IMR-90 (cell line): Measurements from ENCODE around the gene GOLGA8R. TPM values are rescaled to one million over a fixed set of nuclear protein-coding genes. Genes with fewer than 3 reads are reported as not detected.
"Not testable (repeated sequence)": the region's sequence is repeated elsewhere in the genome, so short reads cannot be mapped to it uniquely, and the experiment has no call there.

Source experiments
- ATAC-seq: fragments of 200-7000 bp; cut with Tn5 transposase; 2 replicates; pipeline ENCODE4 v1.9.1; 2020; ENCODE audit warnings: low read depth, mild to moderate bottlenecking, moderate library complexity
- BruUV-seq: library from RNA; stranded (reverse); fragments of 400-500 nt; replicated peaks from 2 replicates; lab custom pipeline; 2021; lab: Mats Ljungman, UMichigan
- CTCF ChIA-PET: fragments of 300-600 bp; formaldehyde crosslinking; extraction: SDS; loops from one replicate; lab custom pipeline; 2021; ENCODE audit warnings: antibody characterized with exemption; lab: Yijun Ruan, JAX
- POLR2A ChIA-PET: fragments of 300-600 bp; sonication (Branson Sonifier 250); formaldehyde crosslinking; loops from one replicate; lab custom pipeline; 2022; ENCODE audit warnings: antibody characterized with exemption; ENCODE audit not compliant: unreplicated experiment; lab: Charles Lee
- DNase-seq: peaks from one replicate; pipeline ENCODE4 v3.0.0; 2013
- H2AFZ ChIP-seq: replicated peaks from 2 replicates; pipeline ENCODE3; 2013; ENCODE audit warnings: low read length, mild to moderate bottlenecking; ENCODE audit not compliant: poor library complexity
- H2AK5ac ChIP-seq: 2 replicates; pipeline ENCODE4 v1.6.1; 2013; ENCODE audit warnings: low read depth, low read length, inconsistent platforms
- H2AK9ac ChIP-seq: replicated peaks from 2 replicates; pipeline ENCODE3; 2013; ENCODE audit warnings: mild to moderate bottlenecking, low read depth, low read length, moderate library complexity; ENCODE audit not compliant: poor library complexity
- H2BK120ac ChIP-seq: 2 replicates; pipeline ENCODE4 v1.6.1; 2013; ENCODE audit warnings: low read depth, low read length, inconsistent platforms
- H2BK15ac ChIP-seq: 3 replicates; pipeline ENCODE4 v1.6.1; 2013; ENCODE audit warnings: low read depth, low read length, inconsistent platforms
- H2BK20ac ChIP-seq: 2 replicates; pipeline ENCODE4 v1.6.1; 2013; ENCODE audit warnings: low read depth, mild to moderate bottlenecking, inconsistent platforms, low read length, moderate library complexity
- H2BK5ac ChIP-seq: 2 replicates; pipeline ENCODE4 v1.6.1; 2013; ENCODE audit warnings: mild to moderate bottlenecking, low read depth, low read length, inconsistent platforms; ENCODE audit not compliant: poor library complexity, severe bottlenecking
- H3K14ac ChIP-seq: replicated peaks from 2 replicates; pipeline ENCODE4 v1.6.1; 2013; ENCODE audit warnings: low read depth, low read length, inconsistent platforms
- H3K18ac ChIP-seq: 2 replicates; pipeline ENCODE4 v1.6.1; 2013; ENCODE audit warnings: low read depth, low read length, control low read depth
- H3K23ac ChIP-seq: 2 replicates; pipeline ENCODE4 v1.6.1; 2013; ENCODE audit warnings: low read depth, low read length, inconsistent platforms
- H3K27ac ChIP-seq: 2 replicates; pipeline ENCODE4 v1.5.1; 2013; ENCODE audit warnings: mild to moderate bottlenecking, control low read depth, low read length; ENCODE audit not compliant: insufficient read depth
- H3K27me3 ChIP-seq: 2 replicates; pipeline ENCODE4 v1.6.1; 2013; ENCODE audit warnings: low read length; ENCODE audit not compliant: control insufficient read depth, insufficient read depth
- H3K36me3 ChIP-seq: 2 replicates; pipeline ENCODE4 v1.6.1; 2013; ENCODE audit warnings: low read length, mixed read lengths; ENCODE audit not compliant: control insufficient read depth, insufficient read depth
- H3K4ac ChIP-seq: 2 replicates; pipeline ENCODE4 v1.6.1; 2013; ENCODE audit warnings: low read depth, low read length, inconsistent platforms
- H3K4me1 ChIP-seq: 2 replicates; pipeline ENCODE4 v1.6.1; 2013; ENCODE audit warnings: low read length, mixed read lengths; ENCODE audit not compliant: control insufficient read depth, insufficient read depth
- H3K4me2 ChIP-seq: 2 replicates; pipeline ENCODE4 v1.6.1; 2013; ENCODE audit warnings: low read depth, mild to moderate bottlenecking, control low read depth, low read length, moderate library complexity
- H3K4me3 ChIP-seq: 2 replicates; pipeline ENCODE4 v1.5.1; 2013; ENCODE audit warnings: low read depth, mild to moderate bottlenecking, control low read depth, low read length, moderate library complexity; ENCODE audit not compliant: insufficient read depth
- H3K56ac ChIP-seq: 2 replicates; pipeline ENCODE4 v1.6.1; 2013; ENCODE audit warnings: low read length, inconsistent platforms; ENCODE audit not compliant: insufficient read depth; ENCODE audit errors: extremely low read depth
- H3K79me1 ChIP-seq, 2 experiments: 2 replicates each; pipeline ENCODE4 v1.6.1; 2013; ENCODE audit warnings: low read length in 2 of 2, inconsistent platforms in 1 of 2, low read depth in 1 of 2
- H3K9ac ChIP-seq: 2 replicates; pipeline ENCODE4 v1.6.1; 2013; ENCODE audit warnings: low read depth, low read length, control low read depth
- H3K9me1 ChIP-seq: 2 replicates; pipeline ENCODE4 v1.6.1; 2013; ENCODE audit warnings: low read length, inconsistent platforms; ENCODE audit not compliant: insufficient read depth
- H3K9me3 ChIP-seq: 2 replicates; pipeline ENCODE4 v1.6.1; 2013; ENCODE audit warnings: low read length; ENCODE audit not compliant: control insufficient read depth, insufficient read depth
- H4K20me1 ChIP-seq: 2 replicates; pipeline ENCODE4 v1.6.1; 2013; ENCODE audit warnings: low read length, inconsistent platforms; ENCODE audit not compliant: insufficient read depth
- H4K5ac ChIP-seq: 2 replicates; pipeline ENCODE4 v1.6.1; 2013; ENCODE audit warnings: mild to moderate bottlenecking, low read depth, low read length, control low read depth
- H4K8ac ChIP-seq, 2 experiments: 2 replicates each; pipeline ENCODE4 v1.6.1; 2013; ENCODE audit warnings: low read depth in 2 of 2, low read length in 2 of 2, control low read depth in 1 of 2, inconsistent platforms in 1 of 2
- H4K91ac ChIP-seq: 2 replicates; pipeline ENCODE4 v1.6.1; 2013; ENCODE audit warnings: low read depth, low read length, inconsistent platforms; ENCODE audit not compliant: insufficient read depth
- WGBS, 2 experiments: methylation state at CpG; one replicate each; pipeline versions ENCODE4 v1.1.5 to v1.1.7; 2013; ENCODE audit warnings: missing lambda C conversion rate in 2 of 2; ENCODE audit not compliant: insufficient read length in 1 of 2; ENCODE audit errors: extremely low coverage in 2 of 2; 5-methylcytosine and 5-hydroxymethylcytosine counted together
- dilution Hi-C: fragments of 300-500 bp; cut with HindIII; formaldehyde crosslinking; loops from one replicate; pipeline ENCODE4 v1.14.3; 2018; ENCODE audit warnings: low sequenced_read_pairs; ENCODE audit not compliant: unreplicated experiment
- in situ Hi-C: fragments of 300-500 bp; cut with MboI; formaldehyde crosslinking; loops from 3 replicates; pipeline ENCODE4 v1.14.3; 2019; ENCODE audit warnings: low sequenced_read_pairs, inconsistent platforms, mixed read lengths
- intact Hi-C: fragments of 100-400 bp; cut with micrococcal nuclease; formaldehyde crosslinking; loops from 2 replicates; pipeline ENCODE4 v1.10.0; 2022
- polyA plus RNA-seq, 3 experiments: library from polyadenylated mRNA; depleted of rRNA; stranded (reverse); fragments of >200 nt; gene quantifications; 2 replicates each; pipeline ENCODE4 v1.2.3, GENCODE V29; 2012; ENCODE audit warnings: low replicate concordance in 1 of 3
- total RNA-seq: library from RNA; depleted of rRNA; stranded (reverse); fragments of >200 nt; gene quantifications from 2 replicates; pipeline ENCODE4 v1.2.3, GENCODE V29; 2012

GOLGA8R gene
- total and polyA plus RNA-seq, 2 of the 4 experiments (the other 2 are of a cell fraction): 0.72 to 1.4 TPM

- H4K5ac ChIP-seq, CTCF ChIA-PET, DNase-seq, H3K9me1 ChIP-seq, H3K9me3 ChIP-seq, H2AK9ac ChIP-seq, in situ Hi-C loops, BruUV-seq, H3K4me1 ChIP-seq, H3K36me3 ChIP-seq, H3K18ac ChIP-seq, H3K56ac ChIP-seq, POLR2A ChIA-PET, H3K4ac ChIP-seq, H3K27me3 ChIP-seq, H2BK15ac ChIP-seq, H3K4me2 ChIP-seq, H2AFZ ChIP-seq, H3K79me1 ChIP-seq, dilution Hi-C loops, H4K8ac ChIP-seq, intact Hi-C loops, H2BK120ac ChIP-seq, H3K27ac ChIP-seq, H2BK5ac ChIP-seq, H2BK20ac ChIP-seq, H4K91ac ChIP-seq, H3K23ac ChIP-seq, H4K20me1 ChIP-seq, H3K9ac ChIP-seq, H3K4me3 ChIP-seq, H3K14ac ChIP-seq, H2AK5ac ChIP-seq: not testable (repeated sequence)
- no CpG with 5 or more reads among the region's 9 CpGs for WGBS, 2 experiments
- ATAC-seq: peak; percentile 53; the same call in 1 of the 2 replicates
Observed at GRCh38 chr15:30462176-30462575, 48.1 kb upstream of the GOLGA8R start.

- H3K4me2 ChIP-seq, BruUV-seq, H3K27ac ChIP-seq, CTCF ChIA-PET, POLR2A ChIA-PET, H2AK9ac ChIP-seq, H3K36me3 ChIP-seq, H3K23ac ChIP-seq, H4K91ac ChIP-seq, in situ Hi-C loops, dilution Hi-C loops, H4K8ac ChIP-seq, H3K27me3 ChIP-seq, H2AFZ ChIP-seq, H2BK120ac ChIP-seq, H3K14ac ChIP-seq, intact Hi-C loops, H3K79me1 ChIP-seq, H3K9me1 ChIP-seq, H4K5ac ChIP-seq, H3K4me3 ChIP-seq, H2BK5ac ChIP-seq, H4K20me1 ChIP-seq, H3K18ac ChIP-seq, H2BK20ac ChIP-seq, H2AK5ac ChIP-seq, H3K4ac ChIP-seq, H3K56ac ChIP-seq, H3K9ac ChIP-seq, H2BK15ac ChIP-seq, H3K9me3 ChIP-seq, H3K4me1 ChIP-seq: not testable (repeated sequence)
- DNase-seq (peak; percentile 5), ATAC-seq (peak; percentile 29; the same call in 1 of the 2 replicates)
Observed at GRCh38 chr15:30452702-30453101, 38.6 kb upstream of the GOLGA8R start.
